ENCODE results near the gene PARP4. TPM values are rescaled to one million over a fixed set of nuclear protein-coding genes. Genes with fewer than 3 reads are reported as not detected.
A peak's percentile ranks its signal among the peaks of the same experiment; 100 is the strongest.
"Not testable (repeated sequence)": the region's sequence is repeated elsewhere in the genome, so short reads cannot be mapped to it uniquely, and the experiment has no call there.

The PARP4 gene
- total and polyA plus RNA-seq, 2 experiments from 2014 or later = 22.4 to 31.6 TPM

- 50 to 54% methylated on average over 14 of the region's 14 CpGs for WGBS, 2 experiments (ENCODE audit: low coverage in 1 of 2, low lambda C conversion rate in 2 of 2, missing lambda C conversion rate in 2 of 2)
- Histone ChIP-seq H3K4me3 (no peak overlapping the region), H3K9ac (no peak overlapping the region), H4K20me1 (ENCODE audit: insufficient read depth) (no peaks in the 10 kb centered on the region), H3K4me2 (ENCODE audit: unreplicated experiment) (no peak overlapping the region), H3K9me3 (ENCODE audit: low read depth) (no peaks in the 10 kb centered on the region), H3K79me2 (ENCODE audit: insufficient read depth) (no peaks in the 10 kb centered on the region), H3K9me2 (ENCODE audit: insufficient read depth) (no peaks in the 10 kb centered on the region), H3K27me3 (replicated peaks; ENCODE audit: insufficient read depth) (0 out of 2 replicates have a peak, but pooled peaks cover 5% of the 10 kb centered on the region), H3K27ac (no peak overlapping the region), H3F3A (ENCODE audit: insufficient read depth) (no peaks in the 10 kb centered on the region), H3K4me1 (ENCODE audit: insufficient read depth) (no peaks in the 10 kb centered on the region), H3K36me3 (ENCODE audit: low read depth) (no peaks in the 10 kb centered on the region), H2AFZ (no peak overlapping the region)
- in situ Hi-C loops (cut with MboI) = no loop called here
- DNase-seq = peak; percentile 79
- TF ChIP-seq EZH2 (IDR thresholded peaks at IDR 0.05; ENCODE audit: insufficient read depth, poor library complexity, severe bottlenecking) (no peak), EZH2phosphoT487 (IDR thresholded peaks at IDR 0.05; ENCODE audit: insufficient read depth, low read depth) (no peak)
Measured at GRCh38 chr13:24381541-24382265, 130.9 kb downstream of the PARP4 start.

- H3K4me1 ChIP-seq (ENCODE audit: insufficient read depth); H3K4me3 ChIP-seq; H3F3A ChIP-seq (ENCODE audit: insufficient read depth); in situ Hi-C loops (cut with MboI); H3K9me2 ChIP-seq (ENCODE audit: insufficient read depth); H3K9ac ChIP-seq; H3K9me3 ChIP-seq (ENCODE audit: low read depth); H3K79me2 ChIP-seq (ENCODE audit: insufficient read depth); H4K20me1 ChIP-seq (ENCODE audit: insufficient read depth); H2AFZ ChIP-seq; H3K27me3 ChIP-seq (replicated peaks; ENCODE audit: insufficient read depth); H3K36me3 ChIP-seq (ENCODE audit: low read depth); H3K4me2 ChIP-seq (ENCODE audit: unreplicated experiment); H3K27ac ChIP-seq: not testable (repeated sequence)
- peak; percentile 14 for DNase-seq
Measured at GRCh38 chr13:24380881-24381280, 131.7 kb downstream of the PARP4 start.

- H3K4me3 ChIP-seq; H3K36me3 ChIP-seq (ENCODE audit: low read depth); H3K9me3 ChIP-seq (ENCODE audit: low read depth); H3K4me1 ChIP-seq (ENCODE audit: insufficient read depth); H4K20me1 ChIP-seq (ENCODE audit: insufficient read depth); H3K27me3 ChIP-seq (replicated peaks; ENCODE audit: insufficient read depth); H3K9ac ChIP-seq; DNase-seq; H3K27ac ChIP-seq; H2AFZ ChIP-seq; in situ Hi-C loops (cut with MboI); H3K9me2 ChIP-seq (ENCODE audit: insufficient read depth); H3K79me2 ChIP-seq (ENCODE audit: insufficient read depth); H3F3A ChIP-seq (ENCODE audit: insufficient read depth); H3K4me2 ChIP-seq (ENCODE audit: unreplicated experiment): not testable (repeated sequence)
- WGBS, 2 experiments (ENCODE audit: low coverage in 1 of 2, low lambda C conversion rate in 2 of 2, missing lambda C conversion rate in 2 of 2) = 62% methylated on average over 3 of the region's 3 CpGs
Measured at GRCh38 chr13:24380227-24380626, 132.4 kb downstream of the PARP4 start.

DNA sequence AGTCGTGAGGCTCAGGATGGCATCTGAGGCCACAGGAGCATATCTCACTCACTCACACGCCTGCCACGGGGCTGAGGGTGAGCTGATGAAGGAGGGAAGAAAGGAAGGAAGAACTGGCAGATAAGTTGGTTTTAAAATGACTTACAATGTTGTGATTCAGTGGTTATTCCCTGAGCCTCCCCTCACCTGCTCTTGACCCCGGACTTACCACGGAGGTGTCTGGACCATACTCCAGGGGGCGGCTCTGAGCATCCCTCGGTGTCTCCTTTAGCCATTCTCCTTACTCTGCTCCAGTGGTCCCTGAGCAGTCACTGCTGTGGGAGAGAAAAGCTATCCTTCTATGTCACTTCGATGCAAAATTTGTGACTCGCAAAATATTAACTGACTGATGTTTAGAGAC lies 141.3 kb downstream of the PARP4 start:
- DNase-seq; H3K27me3 ChIP-seq (replicated peaks; ENCODE audit: insufficient read depth); H3K4me1 ChIP-seq (ENCODE audit: insufficient read depth); H3K36me3 ChIP-seq (ENCODE audit: low read depth); H3K4me2 ChIP-seq (ENCODE audit: unreplicated experiment); H3K27ac ChIP-seq; H4K20me1 ChIP-seq (ENCODE audit: insufficient read depth); H3K79me2 ChIP-seq (ENCODE audit: insufficient read depth); H3K9me3 ChIP-seq (ENCODE audit: low read depth); H3K9me2 ChIP-seq (ENCODE audit: insufficient read depth); in situ Hi-C loops (cut with MboI); H2AFZ ChIP-seq; H3K9ac ChIP-seq; H3K4me3 ChIP-seq; H3F3A ChIP-seq (ENCODE audit: insufficient read depth): not testable (repeated sequence)
- 45 to 46% methylated on average over 9 of the region's 9 CpGs for WGBS, 2 experiments (ENCODE audit: low coverage in 1 of 2, low lambda C conversion rate in 2 of 2, missing lambda C conversion rate in 2 of 2)

Other genes with a start within 250 kb of the PARP4 start
- gene C1QTNF9, start 203.2 kb downstream of the PARP4 start, total RNA-seq (2014; rRNA removed; shearing (Covaris generic)) = not detected in 2 replicates
- gene C1QTNF9, start 203.2 kb downstream of the PARP4 start, polyA plus RNA-seq (2016; fragmentation: Nextera tagmentation; extraction: Ambion mirVana) = 0.10 TPM in 2 replicates
- gene ATP12A, start 167.6 kb upstream of the PARP4 start, total RNA-seq (2014; rRNA removed; shearing (Covaris generic)) = not detected in 2 replicates
- gene ATP12A, start 167.6 kb upstream of the PARP4 start, polyA plus RNA-seq (2016; fragmentation: Nextera tagmentation; extraction: Ambion mirVana) = not detected in 2 replicates